Keratinocyte (primary cell): ENCODE data around the gene PAX7. TPM values are rescaled to one million over a fixed set of nuclear protein-coding genes. Genes with fewer than 3 reads are reported as not detected.
"Not testable (repeated sequence)": the region's sequence is repeated elsewhere in the genome, so short reads cannot be mapped to it uniquely, and the experiment has no call there.

Source experiments
- DNase-seq: peaks from one replicate; pipeline ENCODE4 v3.0.0-alpha.2; 2011; ENCODE audit warnings: low read depth, missing footprints, low spot score
- FAIRE-seq: peaks from 2 replicates; lab custom pipeline; 2011; peaks lifted over from hg19 to GRCh38; lab: Jason Lieb, UNC
- H2AFZ ChIP-seq: 2 replicates; pipeline ENCODE4 v1.6.0; 2012; ENCODE audit warnings: low read length, control low read depth, inconsistent platforms; ENCODE audit not compliant: control insufficient read depth
- H3K27ac ChIP-seq: 2 replicates; pipeline ENCODE4 v1.5.1; 2011; ENCODE audit warnings: low read length; ENCODE audit not compliant: control insufficient read depth, insufficient read depth
- H3K27me3 ChIP-seq: 3 replicates; pipeline ENCODE4 v1.6.0; 2011; ENCODE audit warnings: low read length; ENCODE audit not compliant: control insufficient read depth, insufficient read depth; ENCODE audit errors: extremely low read depth
- H3K36me3 ChIP-seq, 2 experiments: 2 replicates in 1 of 2; 3 replicates in 1 of 2; pipeline ENCODE4 v1.5.1; 2011; ENCODE audit warnings: low read length in 2 of 2, mild to moderate bottlenecking in 1 of 2; ENCODE audit not compliant: control insufficient read depth in 2 of 2, insufficient read depth in 2 of 2; ENCODE audit errors: extremely low read depth in 1 of 2
- H3K4me1 ChIP-seq: 3 replicates; pipeline ENCODE4 v1.5.1; 2011; ENCODE audit warnings: low read length; ENCODE audit not compliant: control insufficient read depth, insufficient read depth; ENCODE audit errors: extremely low read depth
- H3K4me2 ChIP-seq: 3 replicates; pipeline ENCODE4 v1.6.0; 2011; ENCODE audit warnings: low read depth, low read length; ENCODE audit not compliant: control insufficient read depth, insufficient read depth; ENCODE audit errors: extremely low read depth
- H3K4me3 ChIP-seq, 3 experiments: fragments of 200-600 bp in 1 of 3; sonication (generic) in 1 of 3; 2 replicates in 2 of 3; 3 replicates in 1 of 3; pipeline ENCODE4 v1.5.1; 2011 to 2016; ENCODE audit warnings: low read length in 3 of 3, mild to moderate bottlenecking in 3 of 3, control low read depth in 2 of 3, inconsistent platforms in 1 of 3, low read depth in 1 of 3, mixed read lengths in 1 of 3, mixed run types in 1 of 3, moderate library complexity in 1 of 3; ENCODE audit not compliant: control insufficient read depth in 2 of 3, insufficient read depth in 2 of 3; ENCODE audit errors: extremely low read depth in 1 of 3
- H3K79me2 ChIP-seq: 2 replicates; pipeline ENCODE4 v1.6.0; 2012; ENCODE audit warnings: low read length; ENCODE audit not compliant: control insufficient read depth, insufficient read depth
- H3K9ac ChIP-seq: 3 replicates; pipeline ENCODE4 v1.6.0; 2011; ENCODE audit warnings: low read length; ENCODE audit not compliant: control insufficient read depth, insufficient read depth; ENCODE audit errors: extremely low read depth
- H3K9me1 ChIP-seq: 3 replicates; pipeline ENCODE4 v1.6.0; 2011; ENCODE audit warnings: low read length; ENCODE audit not compliant: control insufficient read depth, insufficient read depth; ENCODE audit errors: extremely low read depth
- H3K9me3 ChIP-seq: 2 replicates; pipeline ENCODE4 v1.5.1; 2012; ENCODE audit warnings: low read depth, low read length; ENCODE audit not compliant: control insufficient read depth
- H4K20me1 ChIP-seq: 3 replicates; pipeline ENCODE4 v1.6.0; 2011; ENCODE audit warnings: low read length; ENCODE audit not compliant: control insufficient read depth, insufficient read depth; ENCODE audit errors: extremely low read depth
- CTCF ChIP-seq, 3 experiments: IDR thresholded peaks in 1 of 3; conservative IDR thresholded peaks in 1 of 3; optimal IDR thresholded peaks in 1 of 3; 2 replicates in 2 of 3; 3 replicates in 1 of 3; pipeline versions ENCODE3 to v1.5.1; 2011; ENCODE audit warnings: low read length in 3 of 3, mild to moderate bottlenecking in 3 of 3, moderate library complexity in 2 of 3, control low read depth in 1 of 3, inconsistent platforms in 1 of 3; ENCODE audit not compliant: insufficient read depth in 2 of 3; ENCODE audit errors: extremely low read depth in 1 of 3
- EZH2 ChIP-seq: IDR thresholded peaks from one replicate; pipeline ENCODE4 v1.6.1; 2012; ENCODE audit warnings: inconsistent platforms, mild to moderate bottlenecking, low read length, moderate library complexity
- dilution Hi-C: fragments of 300-500 bp; cut with MboI; formaldehyde crosslinking; loops from one replicate; pipeline ENCODE4 v1.7.0; 2020; ENCODE audit warnings: low sequenced_read_pairs; ENCODE audit not compliant: extremely low pct_ligation_motif_present
- polyA plus RNA-seq, 5 experiments: library from polyadenylated mRNA; depleted of rRNA in 3 of 5; stranded (reverse) in 3 of 5; stranded (forward) in 1 of 5; unstranded in 1 of 5; fragments of >200 nt; gene quantifications; 1 replicate in 1 of 5; 2 replicates in 3 of 5; 3 replicates in 1 of 5; pipeline versions ENCODE4 v1.2.1 to v1.2.3, GENCODE V29; 2011 to 2012; ENCODE audit warnings: missing spikeins in 2 of 5, low read depth in 1 of 5, low replicate concordance in 1 of 5

Gene PAX7
- polyA plus RNA-seq, 1 donor (not counting 4 experiments of a cell fraction or from before 2014, with no cell fraction given), result not detected

GRCh38 chr1:18743233-18743632 lies 112.6 kb downstream of the PAX7 start:
- dilution Hi-C loops, result no loop called here
- no peaks in the 10 kb centered on the region for H3K79me2 ChIP-seq
- no peak for DNase-seq
- H3K27me3 ChIP-seq, result no peaks in the 10 kb centered on the region
- no peak for FAIRE-seq
- H3K36me3 ChIP-seq, result no peaks in the 10 kb centered on the region
- no peak overlapping the region for H3K4me3 ChIP-seq
- H4K20me1 ChIP-seq, result no peaks in the 10 kb centered on the region
- no peaks in the 10 kb centered on the region for H3K9me3 ChIP-seq
- no peaks in the 10 kb centered on the region for H3K4me1 ChIP-seq
- H3K9me1 ChIP-seq, result no peaks in the 10 kb centered on the region
- no peak overlapping the region for H3K27ac ChIP-seq
- H3K4me2 ChIP-seq, result no peak overlapping the region
- no peak for TF ChIP-seq EZH2
- no peak for TF ChIP-seq CTCF (optimal IDR thresholded peaks at IDR 0.05 in 1 of 3, IDR thresholded peaks at IDR 0.05 in 1 of 3, conservative IDR thresholded peaks at IDR 0.05 in 1 of 3; ENCODE audit: extremely low read depth in 1 of 3, insufficient read depth in 2 of 3, low read length in 3 of 3)
- H3K9ac ChIP-seq, result no peak overlapping the region
- no peak overlapping the region for H2AFZ ChIP-seq

GRCh38 chr1:18744381-18744780 lies 113.7 kb downstream of the PAX7 start:
- H4K20me1 ChIP-seq, H3K4me2 ChIP-seq, H3K4me1 ChIP-seq, H3K9ac ChIP-seq, DNase-seq, dilution Hi-C loops, H3K36me3 ChIP-seq, H3K79me2 ChIP-seq, H3K4me3 ChIP-seq, FAIRE-seq, H3K27ac ChIP-seq, H3K27me3 ChIP-seq, H3K9me1 ChIP-seq, H3K9me3 ChIP-seq, H2AFZ ChIP-seq: not testable (repeated sequence)

GRCh38 chr1:18746981-18747380 lies 116.3 kb downstream of the PAX7 start:
- no peaks in the 10 kb centered on the region for H3K79me2 ChIP-seq
- DNase-seq (no peak), FAIRE-seq (no peak)
- no peak overlapping the region for H3K9ac ChIP-seq
- H3K4me2 ChIP-seq, result no peak overlapping the region
- no peak for TF ChIP-seq CTCF (optimal IDR thresholded peaks at IDR 0.05 in 1 of 3, IDR thresholded peaks at IDR 0.05 in 1 of 3, conservative IDR thresholded peaks at IDR 0.05 in 1 of 3; ENCODE audit: extremely low read depth in 1 of 3, insufficient read depth in 2 of 3, low read length in 3 of 3)
- no peak for TF ChIP-seq EZH2
- no peaks in the 10 kb centered on the region for H4K20me1 ChIP-seq
- dilution Hi-C loops, result no loop called here
- H2AFZ ChIP-seq, result no peak overlapping the region
- no peak overlapping the region for H3K4me3 ChIP-seq
- no peaks in the 10 kb centered on the region for H3K9me1 ChIP-seq
- H3K4me1 ChIP-seq, result no peaks in the 10 kb centered on the region
- no peaks in the 10 kb centered on the region for H3K9me3 ChIP-seq
- no peaks in the 10 kb centered on the region for H3K36me3 ChIP-seq
- peaks cover 7% of the 10 kb centered on the region for H3K27me3 ChIP-seq
- no peak overlapping the region for H3K27ac ChIP-seq
